CD14-positive monocyte (primary cell): ENCODE results near the gene ZIC5. TPM values are rescaled to one million over a fixed set of nuclear protein-coding genes. Genes with fewer than 3 reads are reported as not detected.

ENCODE experiments used
- DNase-seq, 3 donors: peaks; one replicate each; pipeline ENCODE4 v3.0.0-alpha.2; 2011 to 2022
- H2AFZ ChIP-seq: 2 replicates; pipeline ENCODE4 v1.6.0; 2012; ENCODE audit warnings: mild to moderate bottlenecking, low read depth, low read length, inconsistent platforms; ENCODE audit not compliant: insufficient read depth, poor library complexity, severe bottlenecking
- H3K27ac ChIP-seq, 2 donors: 1 replicate in 1 of 2; 2 replicates in 1 of 2; pipeline ENCODE4 v1.5.1; 2012 to 2013; ENCODE audit warnings: low read length in 2 of 2, control low read depth in 1 of 2, inconsistent platforms in 1 of 2, low read depth in 1 of 2, mild to moderate bottlenecking in 1 of 2
- H3K27me3 ChIP-seq, 2 donors: one replicate each; pipeline versions ENCODE4 v1.6.0 to v1.6.1; 2011 to 2013; ENCODE audit warnings: low read length in 2 of 2; ENCODE audit not compliant: control insufficient read depth in 2 of 2, insufficient read depth in 2 of 2
- H3K36me3 ChIP-seq, 2 donors: replicated peaks in 1 of 2; 1 replicate in 1 of 2; 2 replicates in 1 of 2; pipeline versions ENCODE4 v1.5.1 to v1.6.1; 2012 to 2013; ENCODE audit warnings: low read length in 2 of 2, control low read depth in 1 of 2, inconsistent platforms in 1 of 2, mild to moderate bottlenecking in 1 of 2; ENCODE audit not compliant: insufficient read depth in 2 of 2, control insufficient read depth in 1 of 2
- H3K4me1 ChIP-seq, 2 donors: 1 replicate in 1 of 2; 2 replicates in 1 of 2; pipeline versions ENCODE4 v1.5.1 to v1.6.1; 2012 to 2013; ENCODE audit warnings: low read length in 2 of 2, control low read depth in 1 of 2, inconsistent platforms in 1 of 2, mild to moderate bottlenecking in 1 of 2, moderate library complexity in 1 of 2; ENCODE audit not compliant: insufficient read depth in 2 of 2, control insufficient read depth in 1 of 2
- H3K4me2 ChIP-seq: replicated peaks from 2 replicates; pipeline ENCODE3; 2012; ENCODE audit warnings: low read length, moderate library complexity, mild to moderate bottlenecking; ENCODE audit not compliant: poor library complexity, severe bottlenecking; ENCODE audit errors: extremely low read depth
- H3K4me3 ChIP-seq, 3 experiments: fragments of 200-600 bp in 1 of 3; sonication (generic) in 1 of 3; replicated peaks in 1 of 3; 1 replicate in 2 of 3; 2 replicates in 1 of 3; pipeline ENCODE4 v1.5.1; 2011 to 2013; ENCODE audit warnings: low read length in 3 of 3, mild to moderate bottlenecking in 3 of 3, control low read depth in 2 of 3, low read depth in 2 of 3, inconsistent platforms in 1 of 3, moderate library complexity in 1 of 3
- H3K79me2 ChIP-seq: 2 replicates; pipeline ENCODE4 v1.6.0; 2012; ENCODE audit warnings: mild to moderate bottlenecking, control low read depth, inconsistent platforms, low read length, moderate library complexity; ENCODE audit not compliant: insufficient read depth
- H3K9ac ChIP-seq: 2 replicates; pipeline ENCODE4 v1.6.0; 2017; ENCODE audit warnings: low read length, mild to moderate bottlenecking; ENCODE audit not compliant: insufficient read depth, poor library complexity, severe bottlenecking
- H3K9me3 ChIP-seq, 2 donors: replicated peaks in 1 of 2; 1 replicate in 1 of 2; 2 replicates in 1 of 2; pipeline versions ENCODE4 v1.5.1 to v1.6.1; 2012 to 2013; ENCODE audit warnings: low read length in 2 of 2, control low read depth in 1 of 2; ENCODE audit not compliant: control insufficient read depth in 1 of 2, insufficient read depth in 1 of 2
- H4K20me1 ChIP-seq: 2 replicates; pipeline ENCODE4 v1.6.0; 2012; ENCODE audit warnings: mild to moderate bottlenecking, low read length, control low read depth, moderate library complexity; ENCODE audit not compliant: insufficient read depth
- H3K27ac Mint-ChIP-seq, 7 donors: one replicate each; pipeline ENCODE4 v1.8.0; 2020; ENCODE audit warnings: mild to moderate bottlenecking in 7 of 7, mixed read lengths in 7 of 7, moderate library complexity in 6 of 7, inconsistent platforms in 2 of 7
- H3K27me3 Mint-ChIP-seq, 3 donors: one replicate each; pipeline ENCODE4 v1.8.0; 2021 to 2022; ENCODE audit warnings: low read depth in 3 of 3, mild to moderate bottlenecking in 3 of 3, mixed read lengths in 3 of 3, moderate library complexity in 3 of 3, inconsistent platforms in 1 of 3
- H3K36me3 Mint-ChIP-seq, 2 donors: one replicate each; pipeline ENCODE4 v1.8.0; 2020; ENCODE audit warnings: mixed read lengths in 2 of 2, inconsistent platforms in 1 of 2, mild to moderate bottlenecking in 1 of 2
- H3K4me1 Mint-ChIP-seq: one replicate; pipeline ENCODE4 v1.8.0; 2020; ENCODE audit warnings: mild to moderate bottlenecking, mixed read lengths
- H3K4me3 Mint-ChIP-seq, 2 donors: one replicate each; pipeline ENCODE4 v1.8.0; 2020; ENCODE audit warnings: mild to moderate bottlenecking in 2 of 2, mixed read lengths in 2 of 2, moderate library complexity in 1 of 2
- H3K9me3 Mint-ChIP-seq, 7 donors: one replicate each; pipeline ENCODE4 v1.8.0; 2020 to 2022; ENCODE audit warnings: mixed read lengths in 7 of 7, mild to moderate bottlenecking in 6 of 7, moderate library complexity in 6 of 7, inconsistent platforms in 2 of 7
- WGBS: methylation state at CpG from one replicate; pipeline ENCODE4 v1.1.5; 2013; ENCODE audit warnings: missing lambda C conversion rate; ENCODE audit not compliant: insufficient coverage; 5-methylcytosine and 5-hydroxymethylcytosine counted together
- intact Hi-C, 2 donors: fragments of 100-400 bp; cut with micrococcal nuclease; formaldehyde crosslinking; loops; one replicate each; pipeline versions ENCODE4 v1.15.0 to v1.15.1; 2023
- polyA plus RNA-seq, 3 donors: library from polyadenylated mRNA; depleted of rRNA in 1 of 3; unstranded in 2 of 3; stranded (reverse) in 1 of 3; fragments of 300-500 nt in 2 of 3; fragments of >200 nt in 1 of 3; fragmentation: Illumina TruSeq in 2 of 3; gene quantifications; 1 replicate in 2 of 3; 2 replicates in 1 of 3; pipeline ENCODE4 v1.2.3, GENCODE V29; 2012 to 2021
- TF ChIP-seq, protein P1 (sequence below): fragments of 200-600 bp; IDR thresholded peaks from one replicate; pipeline ENCODE4 v1.8.0; 2022; ENCODE audit warnings: antibody characterized with exemption, mild to moderate bottlenecking

Gene ZIC5
- polyA plus RNA-seq, 3 donors = not detected

DNA sequence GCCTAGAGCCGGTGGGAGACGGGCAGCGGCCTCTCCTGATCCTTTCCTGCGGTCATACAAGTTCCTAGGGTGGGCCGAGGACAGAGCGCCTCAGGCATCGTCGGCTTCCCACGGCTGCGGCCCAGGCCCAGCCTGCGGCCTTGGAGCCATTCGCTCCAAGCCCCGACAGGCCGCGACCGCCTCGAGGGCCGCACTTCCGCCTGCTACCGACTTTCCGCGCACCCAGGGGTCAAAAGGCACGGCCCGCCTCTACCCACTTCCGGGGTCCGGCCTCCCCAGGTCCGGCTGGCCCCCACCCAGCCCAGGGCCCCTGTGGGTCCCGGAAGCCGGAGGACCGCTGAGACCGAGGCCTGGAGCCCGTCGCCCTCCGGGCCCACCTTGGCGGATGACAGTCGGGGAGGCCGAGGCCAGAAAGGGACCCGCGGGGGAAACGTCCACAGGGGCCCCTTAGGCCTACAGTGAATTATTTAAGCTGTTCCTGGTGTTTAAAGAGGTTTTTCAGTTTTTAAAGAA, 26.2 kb upstream of the ZIC5 start:
- no peak overlapping the region for H3K9ac ChIP-seq
- H3K36me3 ChIP-seq = no peaks in the 10 kb centered on the region
- 28% methylated on average over 24 of the region's 40 CpGs for WGBS
- Mint-ChIP-seq H3K36me3 (peaks cover 3 to 8% of the 10 kb centered on the region in 2 donors), H3K9me3 (peaks cover 0 to 28% (median 6%) of the 10 kb centered on the region in 7 donors), H3K27me3 (peaks cover 84 to 93% (median 86%) of the 10 kb centered on the region in 3 donors), H3K27ac (no peak overlapping the region), H3K4me3 (peak overlapping the region in 1 of 2 donors; percentile 75), H3K4me1 (peaks cover 8% of the 10 kb centered on the region)
- H3K4me2 ChIP-seq = no peak overlapping the region
- H3K79me2 ChIP-seq = no peaks in the 10 kb centered on the region
- H3K9me3 ChIP-seq = peaks cover 6 to 29% of the 10 kb centered on the region in 2 donors
- H3K4me1 ChIP-seq = peaks cover 0 to 3% of the 10 kb centered on the region in 2 donors
- no peak overlapping the region for H3K4me3 ChIP-seq
- no peak overlapping the region for H2AFZ ChIP-seq
- TF ChIP-seq, protein P1, sequence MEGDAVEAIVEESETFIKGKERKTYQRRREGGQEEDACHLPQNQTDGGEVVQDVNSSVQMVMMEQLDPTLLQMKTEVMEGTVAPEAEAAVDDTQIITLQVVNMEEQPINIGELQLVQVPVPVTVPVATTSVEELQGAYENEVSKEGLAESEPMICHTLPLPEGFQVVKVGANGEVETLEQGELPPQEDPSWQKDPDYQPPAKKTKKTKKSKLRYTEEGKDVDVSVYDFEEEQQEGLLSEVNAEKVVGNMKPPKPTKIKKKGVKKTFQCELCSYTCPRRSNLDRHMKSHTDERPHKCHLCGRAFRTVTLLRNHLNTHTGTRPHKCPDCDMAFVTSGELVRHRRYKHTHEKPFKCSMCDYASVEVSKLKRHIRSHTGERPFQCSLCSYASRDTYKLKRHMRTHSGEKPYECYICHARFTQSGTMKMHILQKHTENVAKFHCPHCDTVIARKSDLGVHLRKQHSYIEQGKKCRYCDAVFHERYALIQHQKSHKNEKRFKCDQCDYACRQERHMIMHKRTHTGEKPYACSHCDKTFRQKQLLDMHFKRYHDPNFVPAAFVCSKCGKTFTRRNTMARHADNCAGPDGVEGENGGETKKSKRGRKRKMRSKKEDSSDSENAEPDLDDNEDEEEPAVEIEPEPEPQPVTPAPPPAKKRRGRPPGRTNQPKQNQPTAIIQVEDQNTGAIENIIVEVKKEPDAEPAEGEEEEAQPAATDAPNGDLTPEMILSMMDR = no peak
- intact Hi-C loops = no loop called here
- peaks cover 63 to 82% of the 10 kb centered on the region in 2 donors for H3K27me3 ChIP-seq
- H3K27ac ChIP-seq = no peak overlapping the region
- DNase-seq = no peak
- H4K20me1 ChIP-seq = no peaks in the 10 kb centered on the region

DNA sequence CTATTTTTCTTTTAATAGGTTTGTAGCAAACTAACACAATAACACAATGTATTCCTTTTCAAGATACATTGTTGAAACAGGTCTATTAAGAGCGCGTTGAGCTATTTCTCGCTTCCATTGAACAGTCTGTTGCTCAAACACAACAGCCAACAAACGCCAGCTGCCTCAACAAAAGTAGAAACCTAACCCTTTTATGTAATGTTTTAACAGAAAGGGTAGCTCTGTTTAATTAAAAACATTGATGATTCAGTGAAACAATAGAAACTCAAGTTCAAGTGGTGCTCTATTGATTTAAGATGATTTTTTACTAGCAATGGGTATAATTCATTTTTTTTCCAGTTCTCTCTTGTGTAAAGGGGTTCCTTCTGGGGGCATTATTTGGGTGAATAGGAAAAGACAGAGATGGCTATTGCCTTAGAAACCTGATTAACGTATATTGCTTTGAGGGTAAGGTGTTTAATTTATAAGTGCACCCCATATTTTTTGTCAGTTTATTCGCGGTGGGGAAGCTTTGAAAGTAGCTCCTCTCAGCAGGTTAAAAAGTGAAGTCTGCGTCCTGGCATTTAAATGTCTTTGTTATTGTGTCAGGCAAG, 24.9 kb upstream of the ZIC5 start:
- H3K36me3 ChIP-seq = no peaks in the 10 kb centered on the region
- H3K4me1 Mint-ChIP-seq = peaks cover 12% of the 10 kb centered on the region
- H3K9ac ChIP-seq = no peak overlapping the region
- intact Hi-C loops = no loop called here
- H3K9me3 ChIP-seq = peaks cover 6 to 42% of the 10 kb centered on the region in 2 donors
- no peak overlapping the region for H2AFZ ChIP-seq
- H3K36me3 Mint-ChIP-seq = peaks cover 3 to 8% of the 10 kb centered on the region in 2 donors
- H3K27ac Mint-ChIP-seq = no peak overlapping the region
- H3K9me3 Mint-ChIP-seq = peaks cover 0 to 36% (median 8%) of the 10 kb centered on the region in 7 donors
- 18% methylated on average over 4 of the region's 8 CpGs for WGBS
- H4K20me1 ChIP-seq = no peaks in the 10 kb centered on the region
- peaks cover 86 to 96% (median 91%) of the 10 kb centered on the region in 3 donors for H3K27me3 Mint-ChIP-seq
- no peak overlapping the region for H3K27ac ChIP-seq
- peaks cover 70 to 91% of the 10 kb centered on the region in 2 donors for H3K27me3 ChIP-seq
- no peak for DNase-seq
- TF ChIP-seq, protein P1 = no peak
- no peak overlapping the region for H3K4me2 ChIP-seq
- H3K4me3 Mint-ChIP-seq = peak overlapping the region in 1 of 2 donors; percentile 74
- no peaks in the 10 kb centered on the region for H3K79me2 ChIP-seq
- peaks cover 0 to 3% of the 10 kb centered on the region in 2 donors for H3K4me1 ChIP-seq
- H3K4me3 ChIP-seq = no peak overlapping the region
